ENCODE measurements around the gene FLNC.

FLNC gene

DNA sequence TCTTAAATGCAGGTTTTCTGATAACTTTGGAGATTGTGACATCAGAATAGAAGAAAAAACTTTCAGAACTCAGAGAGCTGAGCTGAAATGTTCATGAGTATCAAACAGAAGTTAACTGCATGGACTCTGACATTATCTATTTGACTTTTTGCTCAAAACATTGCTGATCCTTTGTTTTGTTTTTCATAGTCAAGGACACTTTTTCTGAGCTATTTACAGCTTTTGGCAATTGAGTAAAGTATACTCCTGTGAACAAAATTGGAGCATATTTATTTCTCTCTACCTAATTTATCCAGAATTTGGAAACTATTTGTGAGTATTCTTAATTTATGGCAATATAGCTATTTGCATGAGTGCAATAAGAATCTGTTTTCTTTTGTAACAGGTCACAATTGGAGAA lies 69.2 kb downstream of the FLNC start:
- no peak overlapping the region for H3K4me2 ChIP-seq (ENCODE audit: low read depth, low read length, poor library complexity, severe bottlenecking)
- no peak overlapping the region for H3K27ac ChIP-seq (ENCODE audit: low read depth, low read length)
- H3K9me2 ChIP-seq (replicated peaks; ENCODE audit: insufficient read depth, low read length): no peaks in the 10 kb centered on the region
- H2AFZ ChIP-seq (ENCODE audit: low read depth, low read length, severe bottlenecking): no peak overlapping the region
- H3K79me2 ChIP-seq (ENCODE audit: insufficient read depth, low read length): no peaks in the 10 kb centered on the region
- H3K9ac ChIP-seq (ENCODE audit: low read length): no peak overlapping the region
- H3K9me3 ChIP-seq (ENCODE audit: insufficient read depth, low read length): 0 out of 2 replicates have a peak, but pooled peaks cover 15% of the 10 kb centered on the region
- TF ChIP-seq, protein P1, sequence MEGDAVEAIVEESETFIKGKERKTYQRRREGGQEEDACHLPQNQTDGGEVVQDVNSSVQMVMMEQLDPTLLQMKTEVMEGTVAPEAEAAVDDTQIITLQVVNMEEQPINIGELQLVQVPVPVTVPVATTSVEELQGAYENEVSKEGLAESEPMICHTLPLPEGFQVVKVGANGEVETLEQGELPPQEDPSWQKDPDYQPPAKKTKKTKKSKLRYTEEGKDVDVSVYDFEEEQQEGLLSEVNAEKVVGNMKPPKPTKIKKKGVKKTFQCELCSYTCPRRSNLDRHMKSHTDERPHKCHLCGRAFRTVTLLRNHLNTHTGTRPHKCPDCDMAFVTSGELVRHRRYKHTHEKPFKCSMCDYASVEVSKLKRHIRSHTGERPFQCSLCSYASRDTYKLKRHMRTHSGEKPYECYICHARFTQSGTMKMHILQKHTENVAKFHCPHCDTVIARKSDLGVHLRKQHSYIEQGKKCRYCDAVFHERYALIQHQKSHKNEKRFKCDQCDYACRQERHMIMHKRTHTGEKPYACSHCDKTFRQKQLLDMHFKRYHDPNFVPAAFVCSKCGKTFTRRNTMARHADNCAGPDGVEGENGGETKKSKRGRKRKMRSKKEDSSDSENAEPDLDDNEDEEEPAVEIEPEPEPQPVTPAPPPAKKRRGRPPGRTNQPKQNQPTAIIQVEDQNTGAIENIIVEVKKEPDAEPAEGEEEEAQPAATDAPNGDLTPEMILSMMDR (IDR thresholded peaks at IDR 0.05; ENCODE audit: insufficient read depth, low read length, poor library complexity, severe bottlenecking): no peak
- TF ChIP-seq EZH2phosphoT487 (conservative IDR thresholded peaks at IDR 0.05; ENCODE audit: low read length): no peak
- H4K20me1 ChIP-seq (ENCODE audit: low read depth, low read length): no peaks in the 10 kb centered on the region
- H3K36me3 ChIP-seq (ENCODE audit: low read length): no peaks in the 10 kb centered on the region; the same call in 1 of the 2 replicates
- no peak overlapping the region for H3K4me3 ChIP-seq (ENCODE audit: insufficient read depth, low read length, poor library complexity, severe bottlenecking)
- no peaks in the 10 kb centered on the region for H3F3A ChIP-seq (ENCODE audit: insufficient read depth)
- no peaks in the 10 kb centered on the region for H3K27me3 ChIP-seq (ENCODE audit: low read length)

DNA sequence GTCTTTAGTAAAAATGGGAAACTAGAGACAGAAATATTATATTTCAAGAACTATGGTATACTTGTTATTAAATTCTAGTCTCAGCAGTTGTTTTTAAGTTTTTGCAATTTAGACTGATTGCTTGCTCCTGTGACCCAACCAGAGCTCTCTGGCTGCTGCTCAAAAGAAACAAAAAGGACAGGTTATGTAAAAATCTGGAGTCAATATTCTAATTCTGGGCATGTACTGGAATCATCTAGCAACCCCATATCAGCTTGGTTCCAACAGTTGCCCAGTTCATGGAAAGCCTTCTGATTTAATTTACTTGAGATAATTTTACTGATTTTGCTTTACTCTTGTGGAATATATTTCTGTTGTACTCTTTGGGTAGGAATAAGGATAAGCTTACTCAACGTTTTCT lies 70.0 kb downstream of the FLNC start:
- no peaks in the 10 kb centered on the region for H3K27me3 ChIP-seq (ENCODE audit: low read length)
- H2AFZ ChIP-seq (ENCODE audit: low read depth, low read length, severe bottlenecking): no peak overlapping the region
- H3K9me3 ChIP-seq (ENCODE audit: insufficient read depth, low read length): 0 out of 2 replicates have a peak, but pooled peaks cover 15% of the 10 kb centered on the region
- no peak overlapping the region for H3K4me3 ChIP-seq (ENCODE audit: insufficient read depth, low read length, poor library complexity, severe bottlenecking)
- H3K9me2 ChIP-seq (replicated peaks; ENCODE audit: insufficient read depth, low read length): no peaks in the 10 kb centered on the region
- no peak for TF ChIP-seq EZH2phosphoT487 (conservative IDR thresholded peaks at IDR 0.05; ENCODE audit: low read length)
- TF ChIP-seq, protein P1 (IDR thresholded peaks at IDR 0.05; ENCODE audit: insufficient read depth, low read length, poor library complexity, severe bottlenecking): no peak
- H3K79me2 ChIP-seq (ENCODE audit: insufficient read depth, low read length): no peaks in the 10 kb centered on the region
- H3K4me2 ChIP-seq (ENCODE audit: low read depth, low read length, poor library complexity, severe bottlenecking): no peak overlapping the region
- no peak overlapping the region for H3K27ac ChIP-seq (ENCODE audit: low read depth, low read length)
- no peaks in the 10 kb centered on the region for H3F3A ChIP-seq (ENCODE audit: insufficient read depth)
- H4K20me1 ChIP-seq (ENCODE audit: low read depth, low read length): no peaks in the 10 kb centered on the region
- no peaks in the 10 kb centered on the region; the same call in 1 of the 2 replicates for H3K36me3 ChIP-seq (ENCODE audit: low read length)
- no peak overlapping the region for H3K9ac ChIP-seq (ENCODE audit: low read length)

DNA sequence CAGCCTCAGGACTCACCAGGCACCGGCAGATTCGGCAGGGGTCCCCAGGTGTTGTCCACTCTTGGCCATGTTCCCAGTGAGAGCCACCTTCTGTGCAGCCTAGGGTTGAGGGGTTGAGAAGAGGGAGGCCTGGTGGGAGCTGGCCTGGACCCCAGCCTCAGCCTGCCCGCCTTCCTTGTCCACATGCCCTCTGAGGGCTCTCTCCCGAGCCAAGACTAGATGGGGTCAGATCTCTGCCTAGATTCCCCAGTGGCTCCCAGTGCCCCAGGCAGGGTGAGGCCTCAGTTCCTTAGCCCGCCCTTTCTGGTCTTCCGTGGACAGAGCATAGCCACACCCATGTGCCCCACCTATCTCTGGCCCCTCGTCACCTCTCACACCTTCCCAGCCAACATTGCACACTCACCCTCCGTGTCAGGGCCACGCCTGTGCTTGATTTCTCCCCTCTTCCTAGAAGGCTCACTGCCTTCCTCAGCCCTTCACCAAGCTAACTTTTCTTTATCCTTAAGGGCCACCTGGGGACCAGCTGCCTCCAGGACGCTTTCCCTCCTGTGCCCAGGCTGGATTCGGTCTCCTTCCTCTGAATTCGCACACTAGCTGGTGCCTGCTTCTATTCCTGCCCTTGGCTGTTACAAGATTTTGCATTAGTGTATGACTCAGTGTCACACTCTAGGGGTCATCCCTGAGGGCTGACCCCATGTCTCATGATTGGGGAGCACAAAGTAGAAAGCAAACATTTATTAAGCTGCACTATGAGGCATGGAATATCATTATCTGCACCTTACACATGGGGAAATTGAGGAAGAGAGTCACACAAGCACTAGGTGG lies 72.8 kb downstream of the FLNC start:
- no peaks in the 10 kb centered on the region for H3K27me3 ChIP-seq (ENCODE audit: low read length)
- no peak for TF ChIP-seq EZH2phosphoT487 (conservative IDR thresholded peaks at IDR 0.05; ENCODE audit: low read length)
- TF ChIP-seq, protein P1 (IDR thresholded peaks at IDR 0.05; ENCODE audit: insufficient read depth, low read length, poor library complexity, severe bottlenecking): no peak
- no peaks in the 10 kb centered on the region; the same call in 1 of the 2 replicates for H3K36me3 ChIP-seq (ENCODE audit: low read length)
- H3K79me2 ChIP-seq (ENCODE audit: insufficient read depth, low read length): no peaks in the 10 kb centered on the region
- H3K4me3 ChIP-seq (ENCODE audit: insufficient read depth, low read length, poor library complexity, severe bottlenecking): no peak overlapping the region
- H4K20me1 ChIP-seq (ENCODE audit: low read depth, low read length): no peaks in the 10 kb centered on the region
- no peaks in the 10 kb centered on the region for H3F3A ChIP-seq (ENCODE audit: insufficient read depth)
- no peak overlapping the region for H2AFZ ChIP-seq (ENCODE audit: low read depth, low read length, severe bottlenecking)
- H3K27ac ChIP-seq (ENCODE audit: low read depth, low read length): no peak overlapping the region
- no peak overlapping the region for H3K4me2 ChIP-seq (ENCODE audit: low read depth, low read length, poor library complexity, severe bottlenecking)
- H3K9me3 ChIP-seq (ENCODE audit: insufficient read depth, low read length): 0 out of 2 replicates have a peak, but pooled peaks cover 15% of the 10 kb centered on the region
- H3K9me2 ChIP-seq (replicated peaks; ENCODE audit: insufficient read depth, low read length): no peaks in the 10 kb centered on the region
- no peak overlapping the region for H3K9ac ChIP-seq (ENCODE audit: low read length)

All from SU-DHL-6 (cell line).